ENCODE results near the gene NT5C1B.

The NT5C1B gene

GRCh38 chr2:18626256-18626668 is 36.9 kb upstream of the NT5C1B start:
- TF ChIP-seq, protein P1, sequence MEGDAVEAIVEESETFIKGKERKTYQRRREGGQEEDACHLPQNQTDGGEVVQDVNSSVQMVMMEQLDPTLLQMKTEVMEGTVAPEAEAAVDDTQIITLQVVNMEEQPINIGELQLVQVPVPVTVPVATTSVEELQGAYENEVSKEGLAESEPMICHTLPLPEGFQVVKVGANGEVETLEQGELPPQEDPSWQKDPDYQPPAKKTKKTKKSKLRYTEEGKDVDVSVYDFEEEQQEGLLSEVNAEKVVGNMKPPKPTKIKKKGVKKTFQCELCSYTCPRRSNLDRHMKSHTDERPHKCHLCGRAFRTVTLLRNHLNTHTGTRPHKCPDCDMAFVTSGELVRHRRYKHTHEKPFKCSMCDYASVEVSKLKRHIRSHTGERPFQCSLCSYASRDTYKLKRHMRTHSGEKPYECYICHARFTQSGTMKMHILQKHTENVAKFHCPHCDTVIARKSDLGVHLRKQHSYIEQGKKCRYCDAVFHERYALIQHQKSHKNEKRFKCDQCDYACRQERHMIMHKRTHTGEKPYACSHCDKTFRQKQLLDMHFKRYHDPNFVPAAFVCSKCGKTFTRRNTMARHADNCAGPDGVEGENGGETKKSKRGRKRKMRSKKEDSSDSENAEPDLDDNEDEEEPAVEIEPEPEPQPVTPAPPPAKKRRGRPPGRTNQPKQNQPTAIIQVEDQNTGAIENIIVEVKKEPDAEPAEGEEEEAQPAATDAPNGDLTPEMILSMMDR (IDR thresholded peaks at IDR 0.05; ENCODE audit: low read depth, low read length, missing control alignments) = no peak
- H3K4me3 ChIP-seq (ENCODE audit: low read depth, low read length) = no peak overlapping the region
- DNase-seq (ENCODE audit: low read depth) = no peak

GRCh38 chr2:18625563-18625962 is 36.2 kb upstream of the NT5C1B start:
- H3K4me3 ChIP-seq (ENCODE audit: low read depth, low read length) = no peak overlapping the region
- TF ChIP-seq, protein P1 (IDR thresholded peaks at IDR 0.05; ENCODE audit: low read depth, low read length, missing control alignments) = no peak
- DNase-seq (ENCODE audit: low read depth) = no peak

DNA sequence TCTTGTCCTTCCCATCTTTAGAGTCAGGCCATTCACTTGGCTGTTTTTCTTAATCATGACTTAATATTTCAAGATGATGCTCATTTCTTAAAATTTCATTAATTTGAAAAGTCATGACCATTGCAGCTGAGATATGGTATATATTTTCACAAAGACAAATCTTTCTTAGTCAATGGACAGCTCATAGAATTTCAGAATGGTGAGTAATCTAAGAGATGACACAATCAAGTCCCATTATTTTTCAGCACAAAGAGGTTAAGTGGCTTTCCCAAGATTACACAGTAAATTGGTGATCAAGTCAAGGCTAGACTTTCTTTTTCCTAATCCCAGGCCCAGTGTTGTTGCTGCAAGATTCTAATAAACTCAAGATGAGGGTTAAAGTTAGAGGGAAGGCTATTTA is 34.4 kb upstream of the NT5C1B start:
- H3K4me3 ChIP-seq (ENCODE audit: low read depth, low read length) = no peak overlapping the region
- TF ChIP-seq, protein P1 (IDR thresholded peaks at IDR 0.05; ENCODE audit: low read depth, low read length, missing control alignments) = no peak
- no peak for DNase-seq (ENCODE audit: low read depth)

- TF ChIP-seq, protein P1 (IDR thresholded peaks at IDR 0.05; ENCODE audit: low read depth, low read length, missing control alignments) = no peak
- no peak overlapping the region for H3K4me3 ChIP-seq (ENCODE audit: low read depth, low read length)
- DNase-seq (ENCODE audit: low read depth) = no peak
Measured at GRCh38 chr2:18620867-18621632, 31.7 kb upstream of the NT5C1B start.

DNA sequence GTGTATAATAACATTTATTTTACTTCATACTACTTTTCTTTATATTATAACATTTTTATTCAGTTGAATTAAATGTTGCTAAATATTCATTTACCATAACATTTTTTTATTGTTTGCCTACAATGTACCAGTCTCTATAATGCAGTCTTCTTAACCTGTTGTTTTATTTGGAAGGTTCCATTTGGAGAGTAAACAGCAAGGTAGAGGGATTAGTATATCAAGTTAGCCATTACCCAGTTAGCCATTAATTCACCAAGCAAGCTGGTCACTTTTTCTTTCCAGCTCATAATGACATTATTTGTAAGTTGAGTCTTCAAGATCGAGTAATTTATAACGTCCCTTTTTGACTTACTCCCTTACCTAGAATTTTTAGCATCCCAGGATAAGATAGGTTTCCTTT is 29.7 kb upstream of the NT5C1B start:
- no peak overlapping the region for H3K4me3 ChIP-seq (ENCODE audit: low read depth, low read length)
- DNase-seq (ENCODE audit: low read depth) = no peak
- TF ChIP-seq, protein P1 (IDR thresholded peaks at IDR 0.05; ENCODE audit: low read depth, low read length, missing control alignments) = no peak

DNA sequence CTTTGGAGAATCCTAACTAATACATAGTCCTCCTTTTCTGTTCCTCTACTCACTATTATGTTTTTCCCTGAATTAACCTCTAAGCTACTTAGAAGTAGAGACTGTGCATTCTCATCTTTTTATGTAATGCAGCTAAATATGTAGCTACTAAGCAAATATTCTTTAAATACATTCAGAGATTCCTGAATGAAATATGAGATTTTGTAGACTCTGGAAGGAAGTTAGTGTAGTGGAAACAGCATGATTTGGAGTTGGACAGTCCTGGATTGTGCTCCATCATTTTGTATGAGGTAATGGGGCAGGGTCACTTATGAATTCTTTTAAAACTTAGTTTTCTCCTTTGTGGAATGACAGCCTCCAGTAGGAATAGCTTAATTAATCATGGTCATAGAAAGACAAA is 24.7 kb upstream of the NT5C1B start:
- DNase-seq (ENCODE audit: low read depth) = no peak
- H3K4me3 ChIP-seq (ENCODE audit: low read depth, low read length) = no peak overlapping the region
- TF ChIP-seq, protein P1 (IDR thresholded peaks at IDR 0.05; ENCODE audit: low read depth, low read length, missing control alignments) = no peak

DNA sequence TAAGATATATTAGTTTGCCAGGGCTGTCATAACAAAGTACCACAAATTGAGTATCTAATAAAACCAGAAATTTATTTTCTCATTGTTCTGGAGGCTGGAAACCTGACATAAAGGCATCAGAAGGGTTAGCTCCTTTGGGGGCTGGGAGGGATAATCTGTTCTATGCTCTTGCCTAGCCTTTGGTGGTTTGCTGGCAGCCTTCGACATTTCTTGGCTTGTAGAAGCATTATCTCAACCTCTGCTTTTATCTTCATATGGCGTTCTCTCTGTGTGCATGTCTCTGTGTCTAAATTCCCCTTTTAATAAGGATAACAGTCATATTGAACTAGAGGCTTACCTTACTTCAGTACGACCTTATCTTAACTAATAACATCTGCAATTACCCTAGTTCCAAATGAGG is 22.8 kb upstream of the NT5C1B start:
- TF ChIP-seq, protein P1 (IDR thresholded peaks at IDR 0.05; ENCODE audit: low read depth, low read length, missing control alignments) = no peak
- no peak for DNase-seq (ENCODE audit: low read depth)

More for the DNA sequence above, 22.8 kb upstream of the NT5C1B start:
- no peak overlapping the region for H3K4me3 ChIP-seq (ENCODE audit: low read depth, low read length)
